ENCODE measurements around the gene IL1RAPL1. TPM values are rescaled to one million over a fixed set of nuclear protein-coding genes. Genes with fewer than 3 reads are reported as not detected.

IL1RAPL1 gene
- total RNA-seq, 1 donor from 2014 or later: 2.7 TPM

- H3K4me1 Mint-ChIP-seq: no peaks in the 10 kb centered on the region
- H3K4me3 Mint-ChIP-seq: no peak overlapping the region
- no peaks in the 10 kb centered on the region for H3K27me3 Mint-ChIP-seq (ENCODE audit: low read depth)
- H3K27ac Mint-ChIP-seq (ENCODE audit: unreplicated experiment): no peak overlapping the region
- TF ChIP-seq CTCF (conservative IDR thresholded peaks at IDR 0.05): no peak
- no peak for DNase-seq (ENCODE audit: low read depth, low spot score)
- H3K36me3 Mint-ChIP-seq (ENCODE audit: low read depth): no peaks in the 10 kb centered on the region
- H3K9me3 Mint-ChIP-seq: no peaks in the 10 kb centered on the region
These were observed 1157.7 kb downstream of the IL1RAPL1 start for GRCh38 chrX:29744966-29745365.

GRCh38 chrX:29746326-29746725 is 1159.1 kb downstream of the IL1RAPL1 start:
- no peak for TF ChIP-seq CTCF (conservative IDR thresholded peaks at IDR 0.05)
- Mint-ChIP-seq H3K9me3 (no peaks in the 10 kb centered on the region), H3K27me3 (ENCODE audit: low read depth) (no peaks in the 10 kb centered on the region), H3K4me1 (no peaks in the 10 kb centered on the region), H3K4me3 (no peak overlapping the region), H3K36me3 (ENCODE audit: low read depth) (no peaks in the 10 kb centered on the region), H3K27ac (ENCODE audit: unreplicated experiment) (no peak overlapping the region)
- DNase-seq (ENCODE audit: low read depth, low spot score): no peak

GRCh38 chrX:29762006-29762405 is 1174.8 kb downstream of the IL1RAPL1 start:
- H3K36me3 Mint-ChIP-seq (ENCODE audit: low read depth): no peaks in the 10 kb centered on the region
- peaks cover 22% of the 10 kb centered on the region for H3K4me1 Mint-ChIP-seq
- H3K27me3 Mint-ChIP-seq (ENCODE audit: low read depth): no peaks in the 10 kb centered on the region
- H3K27ac Mint-ChIP-seq (ENCODE audit: unreplicated experiment): no peak overlapping the region
- DNase-seq (ENCODE audit: low read depth, low spot score): no peak
- no peak overlapping the region for H3K4me3 Mint-ChIP-seq
- no peaks in the 10 kb centered on the region for H3K9me3 Mint-ChIP-seq
- TF ChIP-seq CTCF (conservative IDR thresholded peaks at IDR 0.05): no peak

- Mint-ChIP-seq H3K27me3 (ENCODE audit: low read depth) (no peaks in the 10 kb centered on the region), H3K9me3 (no peaks in the 10 kb centered on the region), H3K27ac (ENCODE audit: unreplicated experiment) (no peak overlapping the region), H3K4me1 (peaks cover 5% of the 10 kb centered on the region), H3K4me3 (no peak overlapping the region), H3K36me3 (ENCODE audit: low read depth) (no peaks in the 10 kb centered on the region)
- no peak for TF ChIP-seq CTCF (conservative IDR thresholded peaks at IDR 0.05)
- no peak for DNase-seq (ENCODE audit: low read depth, low spot score)
These were observed 1188.6 kb downstream of the IL1RAPL1 start for GRCh38 chrX:29775890-29776289.

- TF ChIP-seq CTCF (conservative IDR thresholded peaks at IDR 0.05): no peak
- Mint-ChIP-seq H3K4me1 (no peaks in the 10 kb centered on the region), H3K27me3 (ENCODE audit: low read depth) (no peaks in the 10 kb centered on the region), H3K9me3 (peaks cover under 1% of the 10 kb centered on the region), H3K4me3 (no peak overlapping the region), H3K36me3 (ENCODE audit: low read depth) (no peaks in the 10 kb centered on the region), H3K27ac (ENCODE audit: unreplicated experiment) (no peak overlapping the region)
- no peak for DNase-seq (ENCODE audit: low read depth, low spot score)
These were observed 1200.4 kb downstream of the IL1RAPL1 start for GRCh38 chrX:29787656-29788055.
